RCC 7860 (cell line): ENCODE data around the gene RAP1GDS1.
"Not testable (repeated sequence)": the region's sequence is repeated elsewhere in the genome, so short reads cannot be mapped to it uniquely, and the experiment has no call there.

Experiments used
- DNase-seq: peaks from one replicate; pipeline ENCODE4 v3.0.0-alpha.2; 2015; ENCODE audit warnings: low spot score
- FAIRE-seq: peaks from 2 replicates; lab custom pipeline; 2012; peaks lifted over from hg19 to GRCh38; lab: Jason Lieb, UNC

Gene RAP1GDS1

DNA sequence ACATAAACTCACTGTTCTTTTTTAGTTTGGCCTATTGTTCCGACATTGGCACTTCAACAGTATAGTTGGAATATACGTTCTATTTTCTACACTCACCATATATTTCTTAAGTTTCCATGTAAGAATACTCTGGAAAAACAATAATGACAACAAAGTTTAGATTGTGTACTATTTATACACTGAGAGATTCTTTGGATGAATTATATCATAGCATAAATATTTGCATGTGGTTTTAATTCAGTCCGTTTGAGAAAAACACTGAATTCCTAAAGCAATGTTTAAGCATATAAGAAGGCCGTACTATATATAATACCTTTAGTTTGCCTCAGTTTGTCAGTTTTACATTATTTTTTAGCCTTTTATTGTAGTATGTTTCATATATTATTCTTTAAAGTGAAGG, 82.4 kb downstream of the RAP1GDS1 start:
- DNase-seq = no peak
- FAIRE-seq = no peak

DNA sequence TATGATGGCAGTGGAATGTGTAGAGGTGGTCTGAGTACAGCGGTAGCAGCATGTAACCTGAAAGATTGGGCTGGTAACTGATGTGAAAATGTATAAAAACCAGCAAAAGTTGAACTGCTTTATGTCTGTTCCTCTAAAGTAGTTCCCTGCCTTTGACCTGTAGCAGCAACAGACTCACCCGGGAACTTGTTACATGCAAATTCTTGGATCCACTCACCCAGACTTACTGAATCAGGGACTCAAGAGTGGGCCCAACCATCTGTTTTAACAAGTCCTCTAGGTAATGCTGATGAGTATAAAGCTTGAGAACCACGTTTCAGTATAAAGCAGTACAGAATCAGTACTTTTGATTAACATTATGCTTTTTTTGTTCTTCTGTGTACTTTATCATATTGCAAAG, 84.7 kb downstream of the RAP1GDS1 start:
- DNase-seq = no peak
- FAIRE-seq = no peak

DNA sequence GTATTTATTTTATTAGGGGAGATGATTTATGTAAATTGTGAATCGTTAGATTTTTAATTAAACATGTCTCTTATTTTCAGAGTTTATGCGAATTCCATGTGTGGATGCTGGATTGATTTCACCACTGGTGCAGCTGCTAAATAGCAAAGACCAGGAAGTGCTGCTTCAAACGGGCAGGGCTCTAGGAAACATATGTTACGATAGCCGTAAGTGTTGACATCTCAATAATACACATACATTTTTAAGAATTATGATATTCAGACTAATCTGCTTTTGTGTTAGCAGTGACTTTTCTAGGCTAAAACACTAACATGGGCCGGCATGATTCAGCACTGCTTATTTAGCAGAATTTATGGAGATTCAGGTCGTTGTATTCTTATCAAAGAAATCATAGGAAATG, 91.2 kb downstream of the RAP1GDS1 start:
- DNase-seq (no peak), FAIRE-seq (no peak)

DNA sequence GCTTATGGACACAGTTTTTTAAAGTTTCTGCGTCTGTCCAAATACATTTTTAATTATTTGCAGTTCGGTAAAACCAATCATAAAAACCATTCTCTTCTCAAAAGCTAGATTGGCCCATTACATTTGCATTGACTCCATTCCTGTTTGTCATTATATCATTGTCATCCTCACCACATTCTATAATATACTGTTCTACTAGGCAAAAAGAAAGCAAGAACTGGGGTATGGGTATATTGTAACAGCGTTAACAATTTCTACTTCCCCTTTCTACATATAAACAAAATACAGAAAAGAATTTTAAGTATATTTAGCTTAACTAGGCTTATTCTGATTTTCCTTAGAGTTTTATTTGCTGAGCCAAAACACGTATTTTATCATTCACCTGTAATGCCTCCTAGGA, 91.8 kb downstream of the RAP1GDS1 start:
- DNase-seq (no peak), FAIRE-seq (no peak)

DNA sequence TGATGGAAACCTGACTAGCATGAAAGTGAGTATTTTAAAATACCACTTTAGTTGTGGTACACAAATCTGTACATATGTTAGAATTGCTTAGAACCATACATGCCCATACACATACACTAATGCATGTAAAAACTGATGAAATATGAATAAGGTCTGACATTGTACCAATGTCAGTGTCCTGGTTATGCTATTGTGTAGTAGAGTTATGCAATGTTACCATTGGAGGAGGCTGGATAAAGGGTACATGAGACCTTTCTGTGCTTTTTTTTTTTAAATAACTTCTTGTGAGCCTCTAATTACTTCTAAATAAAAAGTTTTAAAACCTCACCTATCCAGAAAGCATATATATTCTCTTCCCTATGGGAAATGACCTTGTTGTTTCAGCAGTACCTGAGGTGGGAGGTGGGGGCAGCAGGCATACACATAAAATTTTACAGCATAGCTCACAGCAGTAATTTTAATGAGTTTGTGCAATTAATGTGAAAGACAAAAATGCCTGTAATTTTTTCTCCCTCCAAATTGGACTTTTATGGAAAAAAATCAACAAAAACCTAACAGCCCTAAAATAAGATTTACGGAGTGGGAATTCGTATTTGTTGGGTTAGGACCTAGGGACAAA, 97.6 kb downstream of the RAP1GDS1 start:
- DNase-seq (no peak), FAIRE-seq (no peak)

DNA sequence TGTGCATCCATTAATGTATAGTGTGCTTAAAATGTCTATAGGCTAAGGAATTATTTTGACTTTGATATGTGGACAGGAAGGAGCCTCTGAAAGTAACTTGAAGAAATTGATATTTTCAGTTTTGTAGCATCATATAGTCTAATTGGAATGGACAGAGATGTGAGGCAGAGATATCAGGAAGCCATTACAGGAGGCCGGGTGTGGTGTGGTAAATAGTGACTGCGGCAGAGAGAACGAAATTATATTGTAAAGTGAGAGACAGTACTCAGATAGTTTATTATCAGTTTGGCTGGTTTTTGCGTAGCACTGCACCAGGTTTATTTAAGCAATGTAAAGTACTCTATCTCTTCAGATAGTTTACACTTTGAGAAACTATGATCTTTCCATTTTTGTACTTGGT, 98.5 kb downstream of the RAP1GDS1 start:
- no peak for DNase-seq
- no peak for FAIRE-seq

DNA sequence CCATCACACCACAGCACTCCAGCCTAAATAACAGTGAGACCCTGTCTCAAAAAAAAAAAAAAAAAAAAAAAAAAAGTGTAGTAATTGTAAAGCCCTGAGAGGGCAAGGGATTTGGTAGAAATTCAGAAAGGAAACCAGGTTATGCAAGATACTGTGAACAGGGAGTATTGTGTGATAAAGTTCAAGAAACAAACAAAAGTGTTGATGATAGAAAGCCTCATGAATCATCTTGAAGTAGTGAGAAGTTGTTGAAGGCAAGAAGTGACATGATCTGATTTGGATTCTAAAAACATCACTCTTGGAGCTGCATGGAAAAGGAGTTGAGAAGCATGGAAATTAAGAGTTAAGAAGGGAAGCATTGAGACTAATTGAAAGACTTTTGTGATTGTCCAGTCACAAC, 102.2 kb downstream of the RAP1GDS1 start:
- DNase-seq = no peak
- no peak for FAIRE-seq

DNA sequence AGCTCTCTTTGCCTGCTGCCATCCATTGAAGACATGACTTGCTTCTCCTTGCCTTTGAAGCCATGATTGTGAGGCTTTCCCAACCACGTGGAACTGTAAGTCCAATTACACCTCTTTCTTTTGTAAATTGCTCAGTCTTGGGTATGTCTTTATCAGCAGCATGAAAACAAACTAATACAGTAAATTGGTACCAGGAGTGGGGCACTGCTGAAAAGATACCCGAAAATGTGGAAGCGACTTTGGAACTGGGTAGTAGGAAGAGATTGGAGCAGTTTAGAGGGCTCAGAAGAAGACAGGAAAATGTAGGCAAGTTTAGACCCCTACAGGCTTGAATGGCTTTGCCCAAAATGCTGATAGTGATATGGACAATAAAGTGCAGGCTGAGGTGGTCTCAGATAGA, 105.1 kb downstream of the RAP1GDS1 start:
- DNase-seq, FAIRE-seq: not testable (repeated sequence)

DNA sequence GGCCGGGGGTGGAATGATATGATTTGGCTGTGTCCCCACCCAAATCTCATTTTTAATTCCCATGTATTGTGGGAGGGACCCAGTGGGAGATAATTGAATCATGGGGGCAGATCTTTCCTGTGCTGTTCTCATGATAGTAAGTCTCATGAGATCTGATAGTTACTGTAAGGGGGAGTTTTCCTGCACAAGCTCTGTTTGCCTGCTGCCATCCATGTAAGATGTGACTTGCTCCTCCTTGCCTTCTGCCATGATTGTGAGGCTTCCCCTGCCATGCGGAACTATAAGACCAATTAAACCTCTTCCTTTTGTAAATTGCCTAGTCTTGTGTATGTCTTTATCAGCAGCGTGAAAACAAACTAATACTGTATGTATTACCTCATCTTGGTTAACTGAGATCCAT, 106.8 kb downstream of the RAP1GDS1 start:
- FAIRE-seq, DNase-seq: not testable (repeated sequence)

DNA sequence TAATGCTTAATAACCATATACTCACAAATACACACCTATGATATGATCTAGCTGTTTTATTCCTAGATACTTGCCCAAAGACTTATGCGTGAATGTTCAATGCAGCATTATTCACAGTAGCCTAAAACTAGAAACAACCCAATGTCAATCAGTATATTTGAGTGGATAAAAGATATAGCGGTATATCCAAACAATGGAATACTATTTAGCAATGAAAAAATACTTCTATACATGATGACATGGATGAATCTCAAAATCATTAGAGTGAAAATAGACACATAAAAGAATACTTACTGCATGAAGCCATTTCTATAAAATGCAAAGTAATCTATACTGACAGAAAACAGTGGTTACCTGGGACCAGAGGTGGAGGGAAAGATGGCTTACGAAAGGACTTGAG, 108.1 kb downstream of the RAP1GDS1 start:
- no peak for FAIRE-seq

DNA sequence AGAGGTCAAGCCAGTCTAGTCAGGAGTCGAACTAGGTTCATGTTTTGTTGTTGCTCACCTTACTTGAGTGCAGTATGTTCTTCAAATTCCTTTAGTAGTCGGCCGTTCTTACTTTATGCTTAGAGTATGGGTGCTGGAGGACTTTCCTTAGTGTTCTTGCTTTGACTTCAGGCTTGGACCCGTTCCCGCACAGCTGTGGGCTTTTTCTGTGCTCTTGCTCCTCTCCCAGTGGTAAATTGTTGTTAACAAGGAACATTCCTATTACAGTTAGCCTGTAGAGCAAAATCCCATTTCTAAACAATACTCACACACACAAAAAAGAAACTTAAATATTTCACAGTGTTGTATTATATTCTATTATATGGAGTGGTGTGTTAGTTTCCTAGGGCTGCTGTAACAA, 113.5 kb downstream of the RAP1GDS1 start:
- no peak for FAIRE-seq
- no peak for DNase-seq

More for the DNA sequence above, 108.1 kb downstream of the RAP1GDS1 start:
- no peak for DNase-seq

DNA sequence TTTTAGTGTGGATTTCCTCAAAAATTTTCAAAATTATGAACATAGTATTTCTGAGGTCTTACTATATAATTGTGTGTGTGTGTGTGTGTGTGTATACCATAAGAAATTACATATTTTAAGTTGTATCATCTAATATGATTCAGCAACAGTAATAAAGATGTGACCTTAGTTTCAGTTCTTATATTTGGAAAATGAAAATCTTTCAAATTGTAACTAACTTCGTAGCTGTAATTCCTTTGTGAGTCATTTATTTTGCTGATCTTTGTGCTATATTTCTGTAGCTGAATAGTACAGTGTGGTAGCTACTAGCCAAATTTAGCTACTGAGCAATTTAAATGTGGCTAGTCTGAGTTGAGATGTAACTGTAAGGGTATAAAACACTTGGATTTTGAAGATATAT, 116.4 kb downstream of the RAP1GDS1 start:
- FAIRE-seq = peak; percentile 14
- DNase-seq = no peak

DNA sequence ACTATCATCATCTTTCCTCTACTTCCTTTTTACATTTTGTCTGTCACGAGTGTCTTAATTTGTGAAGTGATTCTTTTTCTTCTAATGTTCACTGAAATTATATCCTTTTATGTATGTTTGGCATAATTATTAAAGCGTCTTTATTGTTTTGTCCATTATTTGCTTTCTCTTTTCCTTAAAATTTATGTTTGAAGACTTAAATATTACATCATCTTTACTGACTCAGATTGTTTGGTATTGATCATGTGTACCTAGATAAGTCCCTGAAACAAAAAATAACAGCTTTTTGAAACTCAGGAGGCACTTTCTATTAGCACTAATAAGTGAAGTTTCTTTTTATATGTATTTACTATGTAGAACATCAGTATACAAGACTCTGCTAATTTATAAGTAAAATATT, 120.1 kb downstream of the RAP1GDS1 start:
- FAIRE-seq (no peak), DNase-seq (no peak)

DNA sequence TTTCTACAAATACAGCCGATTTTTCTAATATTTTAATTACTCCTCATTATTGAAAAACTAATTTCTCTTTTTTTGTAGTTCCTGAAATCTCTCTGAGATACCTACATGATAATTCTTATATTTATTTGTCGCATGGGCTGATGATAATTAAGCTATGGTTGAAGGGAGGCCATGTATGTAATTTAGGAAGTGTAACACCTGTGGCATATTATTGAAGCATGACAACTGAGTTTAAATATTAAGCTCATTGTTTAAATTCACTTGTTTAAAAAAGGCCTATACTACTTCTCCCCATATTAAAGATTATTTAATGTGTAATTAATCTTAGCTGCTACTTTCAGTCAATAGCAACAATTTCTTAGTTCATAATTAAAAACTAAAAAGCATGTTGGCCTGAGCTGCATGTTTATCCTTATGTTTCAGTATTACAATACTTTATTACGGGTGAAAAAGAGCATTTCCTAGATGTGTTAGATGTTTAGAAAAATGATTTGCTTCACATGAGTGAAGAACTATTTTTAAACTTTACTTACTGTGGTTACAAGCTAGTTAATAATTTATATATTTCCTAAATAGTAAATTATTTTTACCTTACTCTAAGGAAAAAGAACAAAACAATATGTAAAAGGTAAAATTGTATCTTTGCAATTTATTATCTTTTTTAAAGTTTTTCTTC, 122.4 kb downstream of the RAP1GDS1 start:
- DNase-seq (no peak), FAIRE-seq (peak; percentile 64)

DNA sequence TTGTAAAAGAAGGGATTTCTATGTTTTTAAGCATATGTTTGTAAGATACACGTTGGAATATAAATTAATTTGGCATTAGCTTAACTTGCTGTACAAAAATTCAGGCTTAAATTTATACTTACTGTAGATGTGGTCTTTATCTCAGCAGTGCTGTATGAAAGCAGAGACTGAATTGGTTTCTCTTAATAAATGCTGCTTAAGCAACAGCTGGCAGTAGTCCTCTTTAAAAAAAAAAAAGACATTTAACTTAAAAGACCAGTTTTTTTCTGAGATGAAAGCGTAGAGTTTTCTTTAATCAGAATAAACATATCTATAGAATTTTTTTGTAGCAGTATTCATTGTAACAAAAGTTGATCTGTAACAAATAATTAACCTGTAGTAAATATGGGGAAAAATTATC, 124.6 kb downstream of the RAP1GDS1 start:
- FAIRE-seq (no peak), DNase-seq (no peak)

DNA sequence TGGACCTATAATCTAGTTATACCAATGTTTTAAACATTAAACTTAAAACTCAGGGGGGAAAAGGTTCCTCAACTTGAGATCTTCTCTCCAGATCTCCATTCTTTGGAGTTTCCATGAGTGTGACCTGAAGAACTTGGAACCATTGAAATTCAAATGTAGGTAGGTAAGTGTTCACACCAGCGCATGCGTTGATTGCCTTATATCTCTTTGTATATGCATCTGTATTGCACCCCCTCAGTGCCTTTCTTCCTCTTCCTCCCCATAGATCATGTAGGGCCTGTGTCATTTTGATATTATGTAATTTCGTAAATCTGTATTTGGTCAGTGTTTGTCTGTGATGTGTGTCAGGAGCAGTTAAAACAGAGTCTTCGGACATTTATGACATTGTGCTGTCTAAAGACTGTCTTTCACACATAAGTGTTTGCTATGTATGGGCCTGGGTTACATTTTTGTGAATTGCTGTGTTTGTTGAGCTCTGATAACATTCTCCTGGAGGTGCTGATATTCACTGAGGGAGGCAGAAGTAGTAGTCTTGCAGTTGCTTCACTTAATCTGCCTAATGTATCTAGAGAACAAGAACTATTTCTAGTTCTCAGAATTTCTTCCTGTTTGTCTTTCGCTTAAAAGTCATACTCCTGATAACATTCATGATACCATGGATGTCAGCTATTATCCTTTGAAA, 126.3 kb downstream of the RAP1GDS1 start:
- DNase-seq = no peak
- FAIRE-seq = no peak

DNA sequence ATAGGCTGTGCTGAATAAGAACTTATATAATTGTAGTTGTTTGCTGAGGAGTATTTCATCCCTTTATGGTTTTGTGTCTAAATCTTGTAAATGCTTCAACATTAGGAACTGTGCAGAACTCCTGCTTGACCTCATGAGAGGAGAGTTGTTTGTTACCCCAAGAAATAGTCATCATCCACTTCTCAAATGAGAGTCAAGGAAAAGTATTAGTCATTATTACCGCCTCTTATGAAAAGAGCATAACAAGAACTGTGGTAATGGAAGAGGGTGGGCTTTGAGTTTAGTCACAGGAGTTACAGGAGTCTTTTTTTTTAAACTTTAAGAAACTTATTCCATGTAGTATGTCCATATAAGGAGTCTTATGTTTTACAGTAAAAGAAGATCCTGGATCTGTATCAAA, 132.9 kb downstream of the RAP1GDS1 start:
- DNase-seq = no peak
- no peak for FAIRE-seq

DNA sequence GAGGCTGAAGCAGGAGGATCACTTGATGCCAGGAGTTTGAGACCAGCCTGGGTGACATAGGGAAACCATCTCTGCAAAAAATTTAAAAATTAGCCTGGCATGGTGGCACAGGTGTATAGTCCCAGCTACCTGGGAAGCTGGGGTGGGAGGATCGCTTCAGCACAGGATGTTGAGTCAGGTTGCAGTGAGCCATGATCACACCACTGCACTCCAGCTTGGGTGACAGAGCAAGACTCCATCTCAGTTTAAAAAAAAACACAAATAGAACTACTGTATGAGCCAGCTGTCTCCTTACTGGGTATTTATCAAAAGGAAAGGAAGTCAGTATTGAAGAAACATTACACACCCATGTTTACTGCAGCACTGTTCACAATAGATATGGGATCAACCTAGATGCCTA, 138.7 kb downstream of the RAP1GDS1 start:
- FAIRE-seq = no peak

DNA sequence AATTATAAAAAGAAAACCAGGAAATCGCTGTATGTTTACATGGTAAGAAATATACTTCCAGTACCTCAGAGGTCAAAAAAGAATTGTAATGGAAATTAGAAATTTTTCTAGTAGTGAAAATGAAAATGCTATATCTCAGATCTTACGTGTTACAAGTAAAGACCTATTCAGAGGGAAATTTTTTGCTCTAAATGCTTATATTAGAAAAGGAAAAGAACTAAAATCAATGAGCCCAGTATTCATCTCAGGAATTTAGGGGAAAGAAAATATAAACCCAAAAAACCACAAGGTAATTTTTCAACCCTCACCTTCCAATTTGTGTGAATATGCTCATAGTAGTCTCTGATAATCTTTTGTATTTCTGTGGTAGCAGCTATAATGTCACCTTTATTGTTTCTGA, 145.6 kb downstream of the RAP1GDS1 start:
- FAIRE-seq (no peak), DNase-seq (no peak)

More for the DNA sequence above, 138.7 kb downstream of the RAP1GDS1 start:
- DNase-seq = no peak

DNA sequence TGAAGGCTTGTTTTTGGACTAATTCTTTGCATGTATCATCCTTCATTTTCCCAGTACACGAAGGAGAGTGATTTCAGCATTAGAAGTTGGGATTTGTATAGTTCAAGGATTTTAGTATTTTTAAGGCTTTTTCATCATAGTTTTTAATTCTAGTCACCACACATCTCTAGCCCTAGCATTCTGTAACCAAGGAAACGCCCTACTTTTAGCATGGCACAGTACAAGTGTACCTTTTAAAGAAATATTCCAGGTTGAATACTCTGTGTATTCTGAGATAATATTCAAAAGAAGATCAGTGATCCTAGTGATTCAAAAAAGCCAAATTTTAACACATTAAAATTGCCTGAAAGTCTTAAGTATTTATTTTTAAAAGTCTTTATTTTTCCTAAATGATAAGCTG, 150.5 kb downstream of the RAP1GDS1 start:
- DNase-seq (no peak), FAIRE-seq (no peak)

DNA sequence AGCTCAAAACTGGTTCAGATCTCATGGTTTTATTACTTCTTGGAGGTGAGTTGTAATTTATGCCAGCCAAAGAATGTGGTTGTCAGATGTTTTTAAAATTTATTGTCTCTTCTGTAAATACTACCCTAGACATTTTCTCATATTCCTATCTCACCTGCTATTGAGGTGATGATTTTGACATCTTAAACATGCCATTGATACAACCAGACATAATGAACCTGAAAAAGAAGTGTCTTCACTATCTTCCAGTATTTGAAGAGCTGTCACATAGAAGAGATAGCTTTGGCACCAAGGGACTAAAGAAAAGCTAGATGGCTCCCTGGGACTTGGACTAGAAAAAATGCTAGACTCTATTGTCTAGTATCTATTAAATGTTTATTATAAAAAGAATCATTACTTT, 155.7 kb downstream of the RAP1GDS1 start:
- FAIRE-seq (no peak), DNase-seq (no peak)

DNA sequence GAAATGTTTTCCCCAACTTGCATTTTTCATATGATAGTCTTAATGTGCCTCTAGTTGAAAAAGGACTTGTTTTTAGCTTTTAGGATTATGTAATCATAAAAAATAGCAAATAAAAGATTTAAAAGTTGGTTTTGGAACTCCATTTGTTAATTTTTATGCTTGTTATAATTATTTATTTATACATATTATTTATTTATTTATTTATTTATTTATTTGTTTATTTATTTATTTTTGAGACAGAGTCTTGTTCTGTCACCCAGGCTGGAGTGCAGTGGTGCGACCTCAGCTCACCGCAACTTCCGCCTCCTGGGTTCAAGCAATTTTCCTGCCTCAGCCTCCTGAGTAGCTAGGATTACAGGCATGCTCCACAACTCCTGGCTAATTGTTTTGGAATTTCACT, 159.0 kb downstream of the RAP1GDS1 start:
- FAIRE-seq (peak; percentile 20), DNase-seq (peak; percentile 13)
